Hepatic stellate cell (primary cell): ENCODE measurements around the gene CEL.
"Not testable (repeated sequence)": the region's sequence is repeated elsewhere in the genome, so short reads cannot be mapped to it uniquely, and the experiment has no call there.

Source experiments
- DNase-seq: peaks from one replicate; pipeline ENCODE4 v3.0.0; 2011; ENCODE audit warnings: low spot score

Gene CEL

DNA sequence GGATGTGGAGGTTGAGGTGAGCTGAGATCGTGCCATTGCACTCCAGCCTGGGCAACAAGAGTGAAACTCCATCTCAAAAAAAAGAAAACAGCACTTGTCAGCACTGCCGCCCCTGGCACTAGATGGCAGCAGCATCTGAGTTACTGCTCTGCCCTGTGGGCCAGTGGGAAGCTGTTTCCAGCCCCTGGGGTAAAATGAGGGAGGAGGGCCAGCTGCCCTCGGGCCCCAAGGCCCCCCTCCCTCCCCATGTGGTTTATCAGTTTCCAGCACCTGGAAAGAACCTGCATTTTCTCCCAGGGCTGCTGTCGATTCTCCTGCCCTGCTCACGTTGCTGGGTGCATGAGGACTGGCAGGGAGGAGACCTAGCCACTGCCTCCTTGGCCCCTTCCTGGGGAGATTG is 13.2 kb upstream of the CEL start:
- DNase-seq = peak; percentile 67

DNA sequence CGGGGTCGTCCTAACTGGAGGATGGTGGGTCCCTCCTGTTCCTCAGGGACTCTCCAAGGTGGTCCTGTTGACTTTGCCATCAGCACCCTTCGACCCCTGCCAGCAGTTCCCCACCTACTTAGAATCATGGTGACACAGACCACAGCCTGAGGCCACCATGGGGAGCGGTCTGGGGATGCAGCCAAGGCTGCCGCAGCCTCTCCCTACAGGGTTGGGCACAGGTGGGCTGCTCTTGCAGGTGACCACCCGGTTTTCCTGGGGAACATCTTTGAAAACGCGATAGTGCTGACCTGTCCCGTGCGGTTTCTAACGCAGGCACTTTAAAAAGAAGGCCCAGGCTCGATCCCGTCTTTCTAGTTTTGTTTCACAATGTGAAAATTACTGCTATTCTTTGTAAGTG is 12.7 kb upstream of the CEL start:
- no peak for DNase-seq

DNA sequence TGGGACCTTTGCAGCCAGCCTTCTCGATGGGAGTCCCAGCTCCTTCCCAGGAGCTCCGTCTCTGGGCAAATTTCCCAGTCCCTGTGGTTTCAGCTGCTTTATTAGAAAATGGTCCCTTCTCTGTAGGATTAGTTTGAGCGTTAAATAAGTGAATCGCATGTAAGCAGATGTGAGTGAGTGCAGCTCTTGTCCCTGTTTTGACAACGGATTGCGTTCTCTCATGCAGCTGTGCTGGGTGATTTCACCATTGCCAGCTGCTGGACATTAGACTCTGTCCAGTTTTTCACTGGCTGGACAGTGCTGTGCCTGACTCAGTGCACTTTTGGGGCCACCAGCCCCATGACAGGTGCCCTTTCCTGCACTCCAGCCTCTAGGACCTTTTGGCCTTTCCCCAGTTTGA is 11.6 kb upstream of the CEL start:
- DNase-seq = no peak

DNA sequence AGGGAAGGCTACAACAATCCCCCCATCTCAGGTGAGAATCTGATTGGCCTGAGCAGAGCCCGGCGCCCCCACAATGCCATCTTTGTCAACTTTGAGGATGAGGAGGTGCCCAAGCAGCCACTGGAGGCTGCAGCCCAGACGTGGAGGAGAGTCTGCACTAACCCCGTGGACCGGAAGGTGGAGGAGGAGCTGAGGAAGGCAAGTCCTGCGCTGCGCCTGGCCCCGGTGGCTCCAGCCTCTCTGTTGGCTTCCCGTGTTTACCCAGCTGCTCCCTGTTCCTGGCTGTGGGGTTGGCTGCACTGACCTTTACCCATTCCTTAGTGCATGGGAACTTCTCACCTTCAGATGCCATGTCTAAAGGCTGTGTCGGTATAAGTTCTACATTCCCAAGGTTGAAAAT is 11.0 kb upstream of the CEL start:
- DNase-seq = no peak

DNA sequence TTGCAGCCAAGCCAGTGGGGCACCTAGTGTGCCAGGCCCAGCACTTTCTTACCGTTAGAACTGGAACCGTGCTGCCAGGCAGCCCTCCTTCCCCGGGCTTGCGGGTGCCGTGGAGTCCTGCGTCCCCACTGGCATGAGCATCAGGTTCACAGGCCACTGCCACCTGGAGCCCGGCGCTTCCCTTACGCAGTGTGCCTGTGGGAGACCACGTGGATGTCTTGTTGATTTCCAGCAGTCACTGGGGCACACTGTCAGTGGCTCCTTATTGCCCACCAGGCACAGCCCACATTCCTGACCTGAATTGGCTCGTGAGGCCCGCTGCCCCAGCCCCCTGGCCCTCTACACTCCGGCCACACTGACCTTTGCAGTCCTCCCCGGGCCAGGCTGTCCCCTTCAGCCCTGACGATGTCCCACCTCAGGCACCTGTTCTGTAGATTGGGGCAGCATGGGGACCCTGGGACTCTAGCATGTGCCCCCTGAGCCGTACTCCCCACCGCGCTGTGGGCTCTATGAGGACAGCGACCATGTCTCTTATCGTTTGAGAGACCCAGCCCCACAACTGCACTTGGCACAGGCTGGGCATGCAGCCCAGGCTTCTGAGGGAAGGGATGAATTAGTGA is 10.4 kb upstream of the CEL start:
- no peak for DNase-seq

DNA sequence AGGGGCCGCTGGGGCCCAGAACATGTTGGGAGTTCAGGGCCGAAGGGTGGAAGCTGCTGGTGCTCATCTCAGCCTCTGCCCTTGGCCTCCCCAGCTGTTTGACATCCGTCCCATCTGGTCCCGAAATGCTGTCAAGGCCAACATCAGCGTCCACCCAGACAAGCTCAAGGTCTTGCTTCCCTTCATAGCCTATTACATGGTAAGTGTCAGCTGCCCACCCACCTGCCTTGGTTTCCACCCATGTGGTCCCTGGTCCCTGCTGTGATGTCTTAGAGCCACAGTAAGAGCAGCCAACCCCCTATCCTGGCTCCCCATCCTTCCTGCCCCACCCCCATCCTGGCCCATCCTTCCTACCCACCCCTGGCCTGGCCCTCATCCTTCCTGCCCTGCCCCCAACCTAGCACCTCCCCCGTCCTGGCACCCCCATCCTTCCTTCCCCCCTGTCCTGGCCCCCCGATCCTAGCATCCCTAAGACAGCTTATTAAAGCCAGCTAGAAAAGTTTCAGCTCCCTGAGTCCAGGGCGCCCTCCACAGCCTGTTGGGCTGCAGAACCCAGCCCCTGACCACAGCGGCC is 9.7 kb upstream of the CEL start:
- no peak for DNase-seq

DNA sequence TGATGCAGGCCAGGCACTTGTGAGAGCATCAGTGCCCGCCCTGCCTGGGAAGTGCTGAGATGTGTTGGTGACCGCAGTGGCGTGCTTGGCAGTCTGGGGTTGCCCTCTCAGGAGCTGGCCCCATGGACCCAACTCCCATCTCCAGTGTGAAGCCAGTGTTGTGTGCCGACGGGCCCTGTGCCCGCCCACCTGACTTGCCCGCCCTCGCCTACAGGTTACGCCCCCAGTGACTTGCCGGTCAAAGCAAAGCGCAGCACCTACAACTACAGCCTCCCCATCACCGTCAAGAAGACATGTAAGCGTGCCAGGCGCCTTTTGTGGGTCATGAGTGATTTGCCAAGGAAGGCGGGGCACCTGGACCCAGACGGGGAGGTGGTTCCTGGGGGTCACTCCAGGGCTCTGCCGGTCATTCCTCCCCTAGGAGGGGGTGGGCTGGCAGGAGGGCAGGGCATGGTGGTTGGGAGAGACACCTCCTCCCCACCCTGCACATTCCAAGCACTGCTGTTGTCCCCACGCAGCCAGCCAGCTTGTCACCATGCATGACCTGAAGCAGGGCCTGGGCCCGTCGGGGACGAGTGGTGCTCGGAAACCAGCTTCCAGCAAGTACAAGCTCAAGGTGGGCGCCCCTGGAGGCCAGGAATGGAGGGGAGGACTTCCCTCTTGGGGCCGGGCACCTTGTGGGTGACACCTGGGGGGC is 7.4 kb upstream of the CEL start:
- DNase-seq = no peak

DNA sequence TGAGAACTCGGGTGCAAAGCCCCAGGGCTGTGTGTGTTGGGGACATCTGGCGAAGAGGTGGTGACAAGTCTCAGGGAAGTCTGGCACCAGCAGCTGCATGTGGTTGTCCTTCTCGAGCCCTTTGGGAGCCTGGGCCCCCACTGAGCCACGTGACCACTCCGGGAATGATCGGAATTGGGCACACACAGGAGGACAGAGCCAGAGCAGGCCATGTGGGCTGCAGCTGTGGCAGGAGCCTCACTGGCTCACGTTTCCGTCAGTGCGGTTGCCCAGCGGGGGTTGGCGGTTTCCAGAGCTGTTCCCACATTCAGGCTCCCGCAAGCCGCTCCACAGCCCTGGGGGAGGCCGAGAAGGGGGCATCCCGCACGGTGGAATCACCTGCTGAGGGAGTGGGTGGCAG is 6.8 kb upstream of the CEL start:
- DNase-seq = peak; percentile 65

DNA sequence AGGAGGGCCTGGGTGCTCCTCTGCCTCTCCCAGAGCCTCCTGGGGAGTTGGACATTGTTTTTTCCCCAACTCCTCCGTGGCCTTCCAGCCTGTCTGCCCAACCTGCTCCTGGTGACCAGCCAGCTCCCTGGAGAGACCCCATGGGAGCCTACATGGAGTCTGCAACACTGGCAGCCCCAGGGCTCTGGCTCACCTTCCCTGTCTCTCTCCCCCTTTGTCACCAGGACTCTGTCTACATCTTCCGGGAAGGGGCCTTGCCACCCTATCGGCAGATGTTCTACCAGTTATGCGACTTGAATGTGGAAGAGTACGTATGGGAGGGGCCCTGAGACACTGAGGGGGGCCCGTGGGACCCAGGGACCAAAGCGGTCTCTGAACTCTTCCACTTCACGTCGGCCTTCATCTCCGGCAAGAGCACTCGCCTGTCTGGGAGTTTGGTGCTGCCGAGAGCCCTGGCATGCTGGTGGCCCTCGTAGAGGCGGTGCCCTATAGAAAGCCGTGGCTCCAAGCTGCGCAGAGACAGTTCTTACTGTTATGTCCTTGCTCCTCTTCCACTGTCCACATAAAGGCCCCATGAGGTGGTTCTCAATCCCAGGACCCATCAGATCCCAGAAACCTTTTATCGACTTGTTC is 5.9 kb upstream of the CEL start:
- no peak for DNase-seq

DNA sequence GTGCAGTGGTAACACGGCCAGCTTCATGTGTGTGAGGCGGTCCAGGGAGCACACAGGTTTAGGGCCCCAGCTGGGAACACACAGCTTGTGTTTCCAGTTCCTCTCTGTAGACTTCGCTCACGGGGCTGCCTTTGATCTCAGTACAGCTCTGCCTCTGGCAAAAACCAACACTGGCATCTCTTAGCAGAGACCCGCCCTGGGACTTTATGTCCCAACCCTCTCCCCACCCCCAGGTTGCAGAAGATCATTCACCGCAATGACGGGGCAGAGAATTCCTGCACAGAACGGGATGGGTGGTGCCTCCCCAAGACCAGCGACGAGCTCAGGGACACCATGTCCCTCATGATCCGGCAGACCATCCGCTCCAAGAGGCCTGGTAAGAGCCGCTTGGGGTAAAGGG is 5.2 kb upstream of the CEL start:
- no peak for DNase-seq

DNA sequence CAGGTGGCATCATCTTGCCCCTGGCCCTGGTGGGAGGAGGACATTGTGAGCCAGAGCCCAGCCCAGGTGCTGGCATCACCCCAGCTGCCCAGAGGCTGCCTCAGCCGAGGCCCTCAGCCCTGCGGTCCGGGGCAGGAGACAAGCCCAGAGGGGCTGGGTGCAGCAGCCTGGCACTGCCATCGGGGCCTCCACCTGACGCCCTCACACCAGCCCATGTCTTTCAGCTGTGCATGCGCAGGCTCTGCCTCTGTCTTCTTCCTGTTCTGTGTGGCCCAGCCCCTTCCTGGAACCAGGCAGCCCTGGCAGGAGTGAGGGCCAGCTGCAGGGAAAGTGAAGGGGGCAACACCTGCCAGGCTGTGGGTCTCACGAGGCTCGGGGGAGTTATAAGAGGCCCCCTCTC is 4.8 kb upstream of the CEL start:
- DNase-seq = no peak

DNA sequence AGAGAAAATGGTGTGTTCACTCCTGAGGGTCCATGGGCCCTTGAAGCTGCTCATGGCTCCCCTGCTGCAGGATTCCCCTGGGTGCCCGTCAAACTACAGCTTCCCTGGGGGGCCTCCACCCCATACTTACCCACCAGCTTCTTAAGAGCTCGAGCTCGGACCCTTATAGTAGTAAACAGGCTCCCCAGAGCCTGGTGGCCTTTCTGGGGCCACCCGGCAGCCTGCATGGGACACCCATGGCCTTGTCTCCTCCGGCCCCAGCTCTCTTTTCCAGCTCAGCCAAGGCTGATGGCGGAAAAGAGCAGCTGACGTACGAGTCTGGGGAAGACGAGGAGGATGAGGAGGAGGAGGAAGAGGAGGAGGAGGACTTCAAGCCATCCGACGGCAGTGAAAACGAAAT is 4.2 kb upstream of the CEL start:
- no peak for DNase-seq

DNA sequence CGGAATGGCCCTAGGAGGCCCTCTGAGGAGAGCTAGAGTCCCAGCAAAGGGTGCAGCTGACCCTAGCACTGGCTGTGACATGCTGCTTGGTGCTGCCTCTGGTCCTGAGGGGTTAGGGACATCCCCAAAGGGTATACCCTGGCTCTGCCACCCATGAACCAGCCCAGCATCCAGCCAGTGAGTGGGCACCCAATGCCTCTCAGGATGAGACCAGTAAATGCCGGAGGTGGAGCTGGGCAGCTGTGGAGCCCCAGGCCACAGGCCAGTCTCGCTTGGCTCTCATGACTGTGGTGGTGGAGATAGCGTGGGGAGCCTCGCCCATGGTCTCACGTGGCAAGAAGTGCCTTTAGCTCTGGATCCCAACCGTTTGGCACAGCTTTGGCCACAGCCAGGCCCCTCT is 3.7 kb upstream of the CEL start:
- DNase-seq = no peak

DNA sequence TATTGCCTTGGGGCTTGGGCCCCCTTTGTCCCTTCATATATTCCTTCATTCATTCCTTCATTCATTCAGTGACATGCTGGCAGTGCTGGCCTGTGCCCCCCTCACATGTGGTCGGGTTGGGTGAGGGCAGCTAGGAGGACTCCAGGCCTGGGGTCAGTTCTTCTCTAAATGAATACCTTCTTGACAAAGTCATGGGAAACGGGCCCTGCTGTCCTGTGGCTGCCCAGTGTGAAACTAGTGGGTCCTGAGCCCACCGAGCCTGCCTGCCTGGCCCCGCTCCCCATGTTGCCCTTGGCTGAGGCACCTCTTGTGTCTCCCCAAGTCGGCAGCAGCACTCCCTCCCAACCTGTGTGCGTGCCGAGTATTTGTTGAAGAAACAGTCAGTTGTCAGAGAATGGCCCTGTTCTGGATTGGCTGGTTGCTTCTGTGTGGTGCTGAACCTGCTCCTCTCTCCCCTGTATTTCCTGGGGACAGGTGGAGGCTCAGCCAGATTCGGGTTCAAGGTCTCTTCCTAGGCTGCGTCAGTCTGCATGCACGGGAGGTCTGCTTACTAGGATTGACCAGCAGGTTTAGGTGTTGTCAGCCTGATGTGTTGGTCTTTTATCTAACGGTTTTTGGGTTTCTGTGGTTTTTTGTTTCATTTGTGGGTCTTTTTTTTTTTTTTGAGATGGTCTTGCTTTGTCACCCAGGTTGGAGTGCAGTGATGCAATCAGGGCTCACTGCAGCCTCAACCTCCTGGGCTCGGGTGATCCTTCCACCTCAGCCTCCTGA is 3.0 kb upstream of the CEL start:
- DNase-seq = no peak

DNA sequence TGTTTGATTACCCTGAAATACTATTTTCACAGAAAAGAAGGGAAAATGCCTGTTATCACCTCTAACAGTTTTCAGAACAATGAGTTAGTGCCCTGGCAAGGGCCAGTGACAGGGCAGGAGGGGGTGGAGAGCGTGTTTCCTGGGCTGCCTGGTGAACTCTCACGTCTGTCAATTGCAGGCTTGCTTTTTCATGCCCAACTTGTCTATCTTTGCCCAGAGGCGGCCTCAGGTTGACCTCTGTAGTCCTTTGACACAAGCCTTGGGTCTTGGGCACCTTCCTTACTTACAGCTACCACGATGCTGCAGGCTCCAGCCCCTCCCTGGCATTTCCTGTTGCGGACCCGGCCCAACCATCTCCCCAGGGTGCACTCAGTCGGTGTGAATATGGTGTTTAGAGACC is 2.2 kb upstream of the CEL start:
- DNase-seq = no peak

DNA sequence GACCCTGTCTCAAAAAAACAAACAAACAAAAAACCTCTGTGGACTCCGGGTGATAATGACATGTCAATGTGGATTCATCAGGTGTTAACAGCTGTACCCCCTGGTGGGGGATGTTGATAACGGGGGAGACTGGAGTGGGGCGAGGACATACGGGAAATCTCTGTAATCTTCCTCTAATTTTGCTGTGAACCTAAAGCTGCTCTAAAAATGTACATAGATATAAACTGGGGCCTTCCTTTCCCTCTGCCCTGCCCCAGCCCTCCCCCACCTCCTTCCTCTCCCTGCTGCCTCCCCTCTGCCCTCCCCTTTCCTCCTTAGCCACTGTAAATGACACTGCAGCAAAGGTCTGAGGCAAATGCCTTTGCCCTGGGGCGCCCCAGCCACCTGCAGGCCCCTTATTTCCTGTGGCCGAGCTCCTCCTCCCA is 1.4 kb upstream of the CEL start:
- DNase-seq = no peak

DNA sequence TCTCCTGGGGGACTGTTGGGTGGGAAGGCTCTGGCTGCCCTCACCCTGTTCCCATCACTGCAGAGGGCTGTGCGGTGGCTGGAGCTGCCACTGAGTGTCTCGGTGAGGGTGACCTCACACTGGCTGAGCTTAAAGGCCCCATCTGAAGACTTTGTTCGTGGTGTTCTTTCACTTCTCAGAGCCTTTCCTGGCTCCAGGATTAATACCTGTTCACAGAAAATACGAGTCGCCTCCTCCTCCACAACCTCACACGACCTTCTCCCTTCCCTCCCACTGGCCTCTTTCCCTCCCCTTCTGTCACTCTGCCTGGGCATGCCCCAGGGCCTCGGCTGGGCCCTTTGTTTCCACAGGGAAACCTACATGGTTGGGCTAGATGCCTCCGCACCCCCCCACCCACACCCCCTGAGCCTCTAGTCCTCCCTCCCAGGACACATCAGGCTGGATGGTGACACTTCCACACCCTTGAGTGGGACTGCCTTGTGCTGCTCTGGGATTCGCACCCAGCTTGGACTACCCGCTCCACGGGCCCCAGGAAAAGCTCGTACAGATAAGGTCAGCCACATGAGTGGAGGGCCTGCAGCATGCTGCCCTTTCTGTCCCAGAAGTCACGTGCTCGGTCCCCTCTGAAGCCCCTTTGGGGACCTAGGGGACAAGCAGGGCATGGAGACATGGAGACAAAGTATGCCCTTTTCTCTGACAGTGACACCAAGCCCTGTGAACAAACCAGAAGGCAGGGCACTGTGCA is 590 bp upstream of the CEL start:
- DNase-seq = not testable (repeated sequence)

DNA sequence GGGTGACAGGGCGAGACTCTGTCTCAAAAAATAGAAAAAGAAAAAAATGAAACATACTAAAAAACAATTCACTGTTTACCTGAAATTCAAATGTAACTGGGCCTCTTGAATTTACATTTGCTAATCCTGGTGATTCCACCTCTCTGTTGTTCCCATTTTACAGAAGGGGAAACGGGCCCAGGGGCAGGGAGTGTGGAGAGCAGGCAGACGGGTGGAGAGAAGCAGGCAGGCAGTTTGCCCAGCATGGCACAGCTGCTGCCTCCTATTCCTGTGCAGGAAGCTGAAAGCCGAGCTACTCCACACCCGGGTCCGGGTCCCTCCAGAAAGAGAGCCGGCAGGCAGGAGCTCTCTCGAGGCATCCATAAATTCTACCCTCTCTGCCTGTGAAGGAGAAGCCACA is 788 bp downstream of the CEL start:
- not testable (repeated sequence) for DNase-seq

DNA sequence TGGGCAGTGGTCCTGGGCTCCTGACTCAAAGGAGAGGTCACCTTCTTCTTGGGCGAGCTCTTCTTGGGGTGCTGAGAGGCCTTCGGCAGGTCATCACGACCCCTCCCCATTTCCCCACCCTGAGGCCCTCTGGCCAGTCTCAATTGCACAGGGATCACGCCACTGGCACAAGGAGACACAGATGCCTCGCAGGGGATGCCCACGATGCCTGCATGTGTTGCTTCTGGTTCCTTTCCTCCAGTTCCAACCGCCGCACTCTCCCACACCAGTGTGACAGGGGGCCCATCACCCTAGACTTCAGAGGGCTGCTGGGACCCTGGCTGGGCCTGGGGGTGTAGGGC is 1.3 kb downstream of the CEL start:
- no peak for DNase-seq

DNA sequence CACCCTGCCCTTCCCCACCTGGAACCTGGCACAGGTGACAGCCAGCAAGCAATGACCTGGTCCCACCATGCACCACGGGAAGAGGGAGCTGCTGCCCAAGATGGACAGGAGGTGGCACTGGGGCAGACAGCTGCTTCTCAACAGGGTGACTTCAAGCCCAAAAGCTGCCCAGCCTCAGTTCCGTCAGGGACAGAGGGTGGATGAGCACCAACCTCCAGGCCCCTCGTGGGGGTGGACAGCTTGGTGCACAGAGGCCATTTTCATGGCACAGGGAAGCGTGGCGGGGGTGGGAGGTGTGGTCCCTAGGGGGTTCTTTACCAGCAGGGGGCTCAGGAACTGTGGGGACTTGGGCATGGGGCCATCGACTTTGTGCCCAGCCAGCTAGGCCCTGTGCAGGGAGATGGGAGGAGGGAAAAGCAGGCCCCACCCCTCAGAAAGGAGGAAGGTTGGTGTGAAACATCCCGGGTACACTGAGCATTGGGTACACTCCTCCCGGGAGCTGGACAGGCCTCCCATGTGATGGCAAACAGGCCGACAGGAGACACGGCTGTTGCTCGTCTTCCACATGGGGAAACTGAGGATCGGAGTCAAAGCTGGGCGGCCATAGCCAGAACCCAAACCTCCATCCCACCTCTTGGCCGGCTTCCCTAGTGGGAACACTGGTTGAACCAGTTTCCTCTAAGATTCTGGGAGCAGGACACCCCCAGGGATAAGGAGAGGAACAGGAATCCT is 1.9 kb downstream of the CEL start:
- DNase-seq = no peak
